HG03342 (cell line): ENCODE data around the gene EPHB2.

ENCODE experiments used
- ATAC-seq: cut with Tn5 transposase; IDR thresholded peaks from one replicate; pipeline ENCODE4 v1.9.1; 2021; ENCODE audit warnings: mild to moderate bottlenecking, moderate library complexity; ENCODE audit not compliant: unreplicated experiment

Gene EPHB2

GRCh38 chr1:22777388-22778057 lies 66.9 kb downstream of the EPHB2 start:
- no peak for ATAC-seq

GRCh38 chr1:22778408-22778807 lies 67.8 kb downstream of the EPHB2 start:
- ATAC-seq: no peak

GRCh38 chr1:22778862-22779520 lies 68.4 kb downstream of the EPHB2 start:
- no peak for ATAC-seq

GRCh38 chr1:22780696-22781095 lies 70.1 kb downstream of the EPHB2 start:
- no peak for ATAC-seq

GRCh38 chr1:22781483-22781882 lies 70.8 kb downstream of the EPHB2 start:
- ATAC-seq: no peak

GRCh38 chr1:22782406-22782805 lies 71.8 kb downstream of the EPHB2 start:
- no peak for ATAC-seq

GRCh38 chr1:22784317-22784716 lies 73.7 kb downstream of the EPHB2 start:
- no peak for ATAC-seq

GRCh38 chr1:22784737-22785136 lies 74.1 kb downstream of the EPHB2 start:
- no peak for ATAC-seq

- no peak for ATAC-seq
Observed at GRCh38 chr1:22786101-22786500, 75.5 kb downstream of the EPHB2 start.

GRCh38 chr1:22786719-22787489 lies 76.3 kb downstream of the EPHB2 start:
- ATAC-seq: no peak

GRCh38 chr1:22787636-22788035 lies 77.0 kb downstream of the EPHB2 start:
- ATAC-seq: no peak

GRCh38 chr1:22788254-22788661 lies 77.6 kb downstream of the EPHB2 start:
- no peak for ATAC-seq

- no peak for ATAC-seq
Observed at GRCh38 chr1:22789356-22789994, 78.8 kb downstream of the EPHB2 start.

- ATAC-seq: no peak
Observed at GRCh38 chr1:22790232-22791008, 79.8 kb downstream of the EPHB2 start.

- no peak for ATAC-seq
Observed at GRCh38 chr1:22791831-22792347, 81.2 kb downstream of the EPHB2 start.

- ATAC-seq: no peak
Observed at GRCh38 chr1:22792396-22793160, 81.9 kb downstream of the EPHB2 start.

GRCh38 chr1:22793647-22794046 lies 83.0 kb downstream of the EPHB2 start:
- no peak for ATAC-seq

- no peak for ATAC-seq
Observed at GRCh38 chr1:22794647-22795365, 84.2 kb downstream of the EPHB2 start.

GRCh38 chr1:22795366-22795714 lies 84.7 kb downstream of the EPHB2 start:
- ATAC-seq: no peak
